Renal cortex interstitium (tissue), 11 donors: ENCODE data around the gene SERTAD3. TPM values are rescaled to one million over a fixed set of nuclear protein-coding genes. Genes with fewer than 3 reads are reported as not detected.
"Not testable (repeated sequence)": the region's sequence is repeated elsewhere in the genome, so short reads cannot be mapped to it uniquely, and the experiment has no call there.

ENCODE experiments used
- DNase-seq, 11 donors: peaks; one replicate each; pipeline ENCODE4 v3.0.0-alpha.2; 2013; ENCODE audit warnings: low read depth in 9 of 11, low spot score in 4 of 11; ENCODE audit errors: extremely low read depth in 1 of 11
- polyA plus RNA-seq, 3 donors: library from polyadenylated mRNA; unstranded; fragments of 120-200 nt; gene quantifications; one replicate each; pipeline ENCODE4 v1.2.1, GENCODE V29; 2013; ENCODE audit not compliant: insufficient read length in 3 of 3

SERTAD3 gene
- polyA plus RNA-seq, 3 donors = 33.0 to 38.5 (median 34.6) TPM

DNA sequence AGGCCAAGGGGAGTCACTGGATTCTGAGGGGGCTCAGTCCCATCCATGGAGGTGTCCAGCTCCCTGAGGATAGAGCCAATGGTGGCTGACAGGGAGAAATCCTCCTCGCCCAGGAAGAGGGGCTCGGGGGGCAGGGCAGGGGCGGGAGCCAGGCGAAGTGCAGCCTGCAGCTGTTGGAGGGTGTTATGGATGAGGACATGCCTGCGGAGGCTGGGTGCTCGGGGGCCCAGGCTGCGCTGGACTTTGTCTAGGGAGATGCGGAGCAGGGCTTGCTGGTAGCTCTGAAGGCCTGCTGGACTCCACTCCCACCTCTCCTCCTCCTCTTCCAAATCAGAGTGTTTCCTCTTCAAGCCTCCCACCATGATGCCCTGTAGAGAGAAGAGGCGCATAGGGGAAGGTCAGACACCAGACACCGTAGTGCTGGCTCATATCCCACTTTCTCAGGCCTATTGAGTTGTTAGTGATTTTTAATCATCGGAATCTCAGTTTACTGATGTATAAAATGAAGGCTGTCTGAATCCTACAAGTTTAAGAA is 2.3 kb downstream of the SERTAD3 start:
- DNase-seq = no peak

- DNase-seq = no peak
Observed at GRCh38 chr19:40438284-40438683, 5.9 kb downstream of the SERTAD3 start.

GRCh38 chr19:40433391-40434216 is 10.5 kb downstream of the SERTAD3 start:
- peak in 10 of 11 donors; percentile 85 to 94 (median 88) for DNase-seq

- DNase-seq = not testable (repeated sequence)
Observed at GRCh38 chr19:40432760-40433159, 11.4 kb downstream of the SERTAD3 start.

GRCh38 chr19:40431698-40432097 is 12.4 kb downstream of the SERTAD3 start:
- DNase-seq = no peak

DNA sequence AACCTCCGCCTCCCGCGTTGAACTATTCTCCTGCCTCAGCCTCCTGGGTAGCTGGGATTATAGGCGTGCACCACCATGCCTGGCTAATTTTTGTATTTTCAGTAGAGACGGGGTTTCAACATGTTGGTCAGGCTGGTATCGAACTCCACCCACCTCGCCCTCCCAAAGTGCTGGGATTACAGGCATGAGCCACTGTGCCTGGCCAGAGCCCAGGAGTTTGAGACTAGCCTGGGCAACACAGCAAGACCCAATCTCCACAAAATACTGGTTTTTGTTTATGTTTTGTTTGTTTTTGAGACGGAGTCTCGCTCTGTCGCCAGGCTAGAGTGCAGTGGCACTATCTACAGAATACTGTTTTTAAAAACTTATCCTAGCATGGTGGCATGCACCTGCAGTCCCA is 13.9 kb downstream of the SERTAD3 start:
- not testable (repeated sequence) for DNase-seq

GRCh38 chr19:40428197-40428596 is 15.9 kb downstream of the SERTAD3 start:
- not testable (repeated sequence) for DNase-seq

- peak; percentile 98 to 100 (median 99) for DNase-seq
Observed at GRCh38 chr19:40425450-40426287, 18.5 kb downstream of the SERTAD3 start, which contains the start of gene SERTAD1. Gene SERTAD1 (minus strand): TSS chr19:40425992. CDS start chr19:40423546, 2,446 bp downstream.

- DNase-seq = no peak
Observed at GRCh38 chr19:40424637-40425449, 19.3 kb downstream of the SERTAD3 start.

DNA sequence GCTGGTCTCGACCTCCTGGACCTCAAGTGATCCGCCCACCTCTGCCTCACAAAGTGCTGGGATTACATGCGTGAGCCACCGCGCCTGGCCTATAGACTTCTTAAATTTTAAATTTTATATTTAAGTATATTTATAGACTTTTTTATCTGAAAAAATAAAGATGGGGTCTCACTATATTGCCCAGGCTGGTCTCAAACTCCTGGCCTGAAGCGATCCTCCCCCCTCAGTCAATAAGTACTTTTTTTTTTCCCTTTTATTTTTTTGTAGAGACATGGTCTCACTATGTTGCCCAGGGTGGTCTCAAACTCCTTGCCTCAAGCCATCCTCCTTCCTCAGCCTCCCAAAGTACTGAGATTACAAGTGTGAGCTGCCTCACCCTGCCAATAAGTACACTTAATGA is 20.2 kb downstream of the SERTAD3 start:
- no peak for DNase-seq

DNA sequence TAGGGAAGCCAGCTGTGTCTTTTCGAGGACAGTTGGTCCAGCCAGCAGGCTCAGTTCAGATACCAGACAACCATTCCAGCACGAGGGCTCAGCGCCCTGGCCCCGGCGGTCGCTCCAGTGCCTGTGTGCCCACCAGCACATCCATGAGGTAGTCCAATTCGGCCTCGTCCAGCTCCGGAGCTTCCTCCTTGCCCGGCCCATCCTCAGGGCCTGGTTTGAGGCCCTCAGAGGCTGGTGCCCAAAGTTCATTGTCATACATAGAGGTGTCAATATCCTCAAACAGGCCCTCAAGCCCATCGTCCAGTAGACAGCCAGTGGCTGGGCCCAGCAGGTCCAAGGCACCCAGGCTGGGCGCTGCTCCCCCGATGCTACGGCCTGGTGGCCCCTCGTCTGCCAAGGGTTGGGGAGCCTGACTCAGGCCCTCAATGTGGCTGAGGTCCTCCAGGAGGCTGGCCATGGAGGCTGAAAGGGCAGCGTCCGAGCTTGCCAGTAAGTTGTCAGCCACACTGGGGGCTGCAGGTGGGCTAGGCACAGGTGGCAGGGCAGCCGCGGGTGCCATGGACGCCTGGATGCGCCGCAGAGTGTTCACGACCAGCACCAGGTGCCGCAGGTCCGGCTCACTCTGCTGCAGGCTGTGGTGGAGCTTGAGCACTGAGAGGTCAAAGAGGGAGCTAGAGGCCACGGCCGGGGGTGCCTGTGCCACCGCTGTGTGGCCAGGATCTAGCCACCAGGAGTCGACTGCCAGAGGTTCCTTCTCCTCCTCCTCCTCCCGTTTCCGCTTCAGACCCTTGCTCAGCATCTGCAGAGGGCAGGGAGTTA is 21.2 kb downstream of the SERTAD3 start:
- DNase-seq = no peak

- DNase-seq = no peak
Observed at GRCh38 chr19:40421993-40422747, 22.0 kb downstream of the SERTAD3 start.

- DNase-seq = peak in 10 of 11 donors; percentile 82 to 90 (median 88)
Observed at GRCh38 chr19:40420766-40421765, 23.1 kb downstream of the SERTAD3 start.

DNA sequence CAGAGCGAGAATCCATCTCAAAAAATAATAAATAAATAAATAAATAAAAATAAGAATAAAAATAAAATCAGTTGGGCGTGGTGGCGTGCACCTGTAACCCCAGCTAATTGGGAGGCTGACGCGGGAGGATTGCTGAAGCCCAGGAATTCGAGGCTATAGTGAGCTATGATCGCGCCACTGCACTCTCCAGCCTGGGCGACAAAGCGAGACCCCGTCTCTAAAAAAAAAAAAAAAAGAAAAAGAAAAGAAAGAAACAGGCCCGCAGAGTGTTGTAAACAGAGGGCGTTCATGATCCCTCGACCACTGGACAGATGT is 23.7 kb downstream of the SERTAD3 start:
- DNase-seq = no peak

- no peak for DNase-seq
Observed at GRCh38 chr19:40419780-40420179, 24.4 kb downstream of the SERTAD3 start.

- no peak for DNase-seq
Observed at GRCh38 chr19:40419066-40419612, 25.0 kb downstream of the SERTAD3 start.
